Upper lobe of left lung (tissue), 6 donors: ENCODE results near the gene PNCK. TPM values are rescaled to one million over a fixed set of nuclear protein-coding genes. Genes with fewer than 3 reads are reported as not detected.

Source experiments
- ATAC-seq, 2 donors: fragments of 200-7000 bp; cut with Tn5 transposase; one replicate each; pipeline ENCODE4 v1.9.1; 2022; ENCODE audit warnings: mild to moderate bottlenecking in 2 of 2, moderate library complexity in 2 of 2; ENCODE audit not compliant: low FRiP score in 2 of 2
- DNase-seq, 2 donors: peaks; one replicate each; pipeline ENCODE4 v3.0.0-alpha.2; 2019 to 2020
- H3K27ac ChIP-seq, 4 donors: fragments of 200-600 bp; sonication (generic); one replicate each; pipeline ENCODE4 v1.5.1; 2016 to 2019
- H3K27me3 ChIP-seq, 4 donors: fragments of 200-600 bp; sonication (generic); one replicate each; pipeline ENCODE4 v1.5.1; 2017 to 2019
- H3K36me3 ChIP-seq, 4 donors: fragments of 200-600 bp; sonication (generic); one replicate each; pipeline ENCODE4 v1.5.1; 2016 to 2019
- H3K4me1 ChIP-seq, 4 donors: fragments of 200-600 bp; sonication (generic); one replicate each; pipeline ENCODE4 v1.5.1; 2018 to 2019
- H3K4me3 ChIP-seq, 4 donors: fragments of 200-600 bp; sonication (generic); one replicate each; pipeline ENCODE4 v1.5.1; 2017 to 2019; ENCODE audit warnings: mild to moderate bottlenecking in 2 of 4, moderate library complexity in 1 of 4
- H3K9me3 ChIP-seq, 4 donors: fragments of 200-600 bp; sonication (generic); one replicate each; pipeline ENCODE4 v1.5.1; 2018 to 2019
- CTCF ChIP-seq, 6 experiments: fragments of 450-650 bp in 4 of 6; fragments of 200-600 bp in 2 of 6; sonication (generic) in 2 of 6; IDR thresholded peaks; one replicate each; pipeline ENCODE4 v1.5.1; 2016 to 2019; ENCODE audit warnings: antibody characterized with exemption in 6 of 6
- EP300 ChIP-seq, 4 donors: sonication (generic); formaldehyde crosslinking; IDR thresholded peaks; one replicate each; pipeline ENCODE4 v1.5.1; 2017; ENCODE audit warnings: antibody characterized with exemption in 4 of 4, control low read depth in 2 of 4
- POLR2A ChIP-seq, 4 donors: fragments of 450-650 bp; IDR thresholded peaks; one replicate each; pipeline ENCODE4 v1.5.1; 2016 to 2017; ENCODE audit warnings: antibody characterized with exemption in 4 of 4, mild to moderate bottlenecking in 2 of 4
- POLR2AphosphoS5 ChIP-seq, 2 donors: sonication (generic); formaldehyde crosslinking; IDR thresholded peaks; one replicate each; pipeline ENCODE4 v1.5.1; 2017; ENCODE audit warnings: antibody characterized with exemption in 2 of 2
- WGBS, 2 donors: methylation state at CpG; one replicate each; pipeline ENCODE4 v1.1.5; 2017 to 2018; 5-methylcytosine and 5-hydroxymethylcytosine counted together
- total RNA-seq, 6 donors: library from RNA; depleted of rRNA in 4 of 6; stranded (reverse); fragments of >200 nt in 4 of 6; gene quantifications; one replicate each; pipeline versions ENCODE4 v1.1.0 to v1.2.1, GENCODE V29; 2016 to 2021
- donor health status: DM: no; HTN: no; CAD: no; lungs with moderate emphysema.
- donor health status: DM: no; HTN: yes; CAD: no; lungs with severe emphysema.

The PNCK gene
- total RNA-seq, 6 donors from 2014 or later, result 0.47 to 5.2 TPM; not detected in 4

DNA sequence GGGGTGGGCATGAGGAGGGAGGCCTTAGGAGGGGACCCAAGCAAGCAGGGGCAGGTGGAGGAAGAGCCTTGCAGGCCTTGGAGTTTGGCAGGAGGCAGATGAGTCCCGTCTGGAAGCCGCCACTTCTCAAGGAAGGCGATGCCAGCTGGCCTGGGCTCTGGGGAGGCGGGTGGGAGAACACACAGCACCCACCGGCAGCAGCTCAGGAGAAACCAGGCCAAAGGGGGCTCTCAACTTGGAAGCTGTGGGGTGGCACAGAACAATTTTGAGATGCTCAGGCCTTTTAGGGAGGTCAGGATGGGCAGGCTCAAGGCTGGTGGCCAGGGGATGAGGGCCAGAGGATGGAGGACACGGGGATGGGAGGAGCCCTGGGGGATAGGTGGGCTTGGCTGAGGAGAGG, 38.2 kb downstream of the PNCK start:
- Histone ChIP-seq H3K4me1 (no peaks in the 10 kb centered on the region), H3K27me3 (peaks cover 0 to 4% (median 0%) of the 10 kb centered on the region in 4 donors), H3K27ac (no peak overlapping the region), H3K9me3 (peaks cover 0 to 11% (median 0%) of the 10 kb centered on the region in 4 donors), H3K4me3 (no peak overlapping the region), H3K36me3 (no peaks in the 10 kb centered on the region)
- 88 to 95% methylated on average over 5 to 6 of the region's 6 CpGs for WGBS, 2 donors
- no peak for TF ChIP-seq CTCF (IDR thresholded peaks at IDR 0.05)
- TF ChIP-seq EP300 (IDR thresholded peaks at IDR 0.05), result no peak
- TF ChIP-seq POLR2A (IDR thresholded peaks at IDR 0.05), result no peak
- TF ChIP-seq POLR2AphosphoS5 (IDR thresholded peaks at IDR 0.05), result no peak
- DNase-seq (no peak), ATAC-seq (no peak)

GRCh38 chrX:153634832-153635231, 38.8 kb downstream of the PNCK start:
- no peak for ATAC-seq
- H3K36me3 ChIP-seq, result no peaks in the 10 kb centered on the region
- no peak overlapping the region for H3K27ac ChIP-seq
- peaks cover 0 to 11% (median 0%) of the 10 kb centered on the region in 4 donors for H3K9me3 ChIP-seq
- H3K4me1 ChIP-seq, result no peaks in the 10 kb centered on the region
- DNase-seq, result no peak
- no peak overlapping the region for H3K4me3 ChIP-seq
- no peak for TF ChIP-seq EP300 (IDR thresholded peaks at IDR 0.05)
- no peak for TF ChIP-seq POLR2AphosphoS5 (IDR thresholded peaks at IDR 0.05)
- TF ChIP-seq CTCF (IDR thresholded peaks at IDR 0.05), result no peak
- no peak for TF ChIP-seq POLR2A (IDR thresholded peaks at IDR 0.05)
- 52 to 65% methylated on average over 15 of the region's 15 CpGs for WGBS, 2 donors
- H3K27me3 ChIP-seq, result peaks cover 0 to 4% (median 0%) of the 10 kb centered on the region in 4 donors

DNA sequence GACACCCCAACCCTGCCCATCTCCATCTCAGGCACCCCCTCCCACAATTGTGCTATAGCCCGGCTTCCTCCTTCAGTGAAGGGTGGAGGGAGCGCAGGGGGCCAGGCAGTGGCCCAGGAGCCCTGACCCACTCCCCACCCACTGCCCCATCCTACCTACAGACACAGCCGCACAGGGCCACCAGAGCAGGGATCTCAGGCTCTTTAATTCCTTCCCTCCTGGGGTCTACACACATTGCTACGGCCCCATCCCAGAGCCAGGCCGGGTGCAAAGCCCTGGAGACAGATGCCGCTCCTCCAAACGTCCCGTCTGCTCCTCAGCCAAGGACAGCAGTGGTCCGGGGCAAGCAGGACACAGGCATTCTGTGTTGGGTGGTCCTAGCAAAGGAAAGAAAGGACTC, 39.4 kb downstream of the PNCK start:
- no peak for DNase-seq
- peaks cover 0 to 4% (median 0%) of the 10 kb centered on the region in 4 donors for H3K27me3 ChIP-seq

DNA sequence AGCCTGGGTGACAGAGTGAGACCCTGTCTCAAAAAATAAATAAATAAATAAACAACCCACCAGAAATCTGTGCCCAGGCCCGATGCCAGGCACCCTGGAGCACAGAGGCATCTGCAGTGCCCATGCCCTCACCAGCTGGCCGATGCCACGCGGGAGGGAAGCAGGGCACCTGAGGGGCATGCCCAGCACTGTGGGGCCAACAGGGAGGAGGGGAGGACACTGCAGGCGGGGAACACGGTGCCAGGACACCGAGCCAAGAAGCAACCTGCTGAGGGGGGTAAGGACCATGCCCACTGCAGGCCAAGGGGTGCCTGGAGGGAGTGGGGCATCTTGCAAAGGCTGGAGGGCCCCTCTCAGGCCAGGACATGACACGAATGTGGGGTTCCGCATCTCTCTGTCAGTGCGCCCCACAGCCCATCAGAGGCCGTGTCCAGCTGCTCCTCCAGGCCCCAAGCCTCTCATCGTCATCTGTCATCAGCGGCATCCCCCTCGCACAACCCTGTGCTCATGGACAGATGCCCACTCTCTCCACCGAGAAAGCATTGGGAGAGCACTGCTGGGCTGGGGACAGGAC, 39.9 kb downstream of the PNCK start:
- 82 to 85% methylated on average over 7 to 15 of the region's 15 CpGs for WGBS, 2 donors

More for the DNA sequence above, 39.4 kb downstream of the PNCK start:
- Histone ChIP-seq H3K9me3 (peaks cover 0 to 11% (median 0%) of the 10 kb centered on the region in 4 donors), H3K27ac (no peak overlapping the region), H3K4me3 (no peak overlapping the region), H3K36me3 (no peaks in the 10 kb centered on the region), H3K4me1 (no peaks in the 10 kb centered on the region)
- WGBS, 2 donors, result 88% methylated on average over 9 of the region's 9 CpGs; no CpG with 5 or more reads in 1 of the 2 donors
- no peak for ATAC-seq
- TF ChIP-seq EP300 (IDR thresholded peaks at IDR 0.05) (no peak), POLR2AphosphoS5 (IDR thresholded peaks at IDR 0.05) (no peak), POLR2A (IDR thresholded peaks at IDR 0.05) (no peak), CTCF (IDR thresholded peaks at IDR 0.05) (no peak)

More for the DNA sequence above, 39.9 kb downstream of the PNCK start:
- H3K36me3 ChIP-seq, result no peaks in the 10 kb centered on the region
- no peak overlapping the region for H3K27ac ChIP-seq
- peaks cover 0 to 11% (median 0%) of the 10 kb centered on the region in 4 donors for H3K9me3 ChIP-seq
- TF ChIP-seq POLR2A (IDR thresholded peaks at IDR 0.05) (no peak), POLR2AphosphoS5 (IDR thresholded peaks at IDR 0.05) (no peak), CTCF (IDR thresholded peaks at IDR 0.05) (no peak), EP300 (IDR thresholded peaks at IDR 0.05) (no peak)
- ATAC-seq (no peak), DNase-seq (no peak)
- no peaks in the 10 kb centered on the region for H3K4me1 ChIP-seq
- no peak overlapping the region for H3K4me3 ChIP-seq
- H3K27me3 ChIP-seq, result peaks cover 0 to 4% (median 0%) of the 10 kb centered on the region in 4 donors
